Measurements from ENCODE around the gene WDFY1. TPM values are rescaled to one million over a fixed set of nuclear protein-coding genes. Genes with fewer than 3 reads are reported as not detected.

WDFY1 gene
- total and polyA plus RNA-seq, 9 of the 15 experiments (the other 6 are each of a cell fraction or from before 2014, with no cell fraction given) = 5.4 to 27.6 (median 17.5) TPM

GRCh38 chr2:223865907-223866508 lies 79.1 kb downstream of the WDFY1 start:
- Histone ChIP-seq H3K9me3 (replicated peaks; ENCODE audit: control insufficient read depth, insufficient read depth, low read depth, low read length) (no peaks in the 10 kb centered on the region), H3K36me3 (ENCODE audit: control insufficient read depth, insufficient read depth, low read length) (no peaks in the 10 kb centered on the region), H4K20me1 (replicated peaks; ENCODE audit: control insufficient read depth, insufficient read depth, low read length) (no peaks in the 10 kb centered on the region), H3K9me1 (ENCODE audit: control insufficient read depth, insufficient read depth, low read length) (no peaks in the 10 kb centered on the region), H3K4me3 (no peak overlapping the region), H3K27ac (ENCODE audit: extremely low read depth, low read depth, low read length) (no peak overlapping the region), H2AFZ (ENCODE audit: low read depth, low read length) (no peak overlapping the region), H3K27me3 (ENCODE audit: control insufficient read depth in 2 of 2, insufficient read depth in 2 of 2, low read length in 2 of 2) (no peaks in the 10 kb centered on the region), H3K4me1 (replicated peaks in 1 of 2; ENCODE audit: control insufficient read depth in 2 of 2, insufficient read depth in 2 of 2, low read length in 2 of 2) (no peaks in the 10 kb centered on the region), H3K79me2 (ENCODE audit: control insufficient read depth, insufficient read depth, low read length) (no peaks in the 10 kb centered on the region), H3K4me2 (ENCODE audit: insufficient read depth, low read length) (no peak overlapping the region), H3K9ac (ENCODE audit: insufficient read depth in 1 of 2, low read depth in 2 of 2, low read length in 2 of 2) (no peak overlapping the region)
- no TSS peak for BruUV-seq (replicated peaks)
- in situ Hi-C loops (cut with MboI) = no loop called here
- ChIA-PET CTCF (ENCODE audit: low intra/inter-chr PET ratio) (no interaction called here), POLR2A (interaction anchor here (0.6 kb wide), 1 partner anchor 205 kb away, joined by 3 read pairs; no protein-coding TSS in a partner anchor)
- DNase-seq (ENCODE audit: extremely low read depth in 1 of 4, low spot score in 3 of 4) (no peak), ATAC-seq (no peak), FAIRE-seq (no peak)
- intact Hi-C loops (cut with micrococcal nuclease) = no loop called here
- 11% methylated on average over 2 of the region's 2 CpGs for WGBS (ENCODE audit: insufficient coverage, low coverage, missing lambda C conversion rate)
- TF ChIP-seq TARDBP (IDR thresholded peaks at IDR 0.05) (no peak), ZBTB8A (IDR thresholded peaks at IDR 0.05; ENCODE audit: partially characterized antibody) (no peak), PPARD (CRISPR knock-in tag; IDR thresholded peaks at IDR 0.05) (no peak), GATAD2B (IDR thresholded peaks at IDR 0.05; ENCODE audit: borderline replicate concordance) (no peak), ZBTB26 (CRISPR knock-in tag; IDR thresholded peaks at IDR 0.05) (no peak), SNAPC5 (CRISPR knock-in tag; IDR thresholded peaks at IDR 0.05) (no peak), FOXK2 (conservative IDR thresholded peaks at IDR 0.05 in 1 of 2, IDR thresholded peaks at IDR 0.05 in 1 of 2; ENCODE audit: low read depth in 2 of 2) (no peak), ZBTB5 (IDR thresholded peaks at IDR 0.05) (no peak), ZNF699 (CRISPR knock-in tag; IDR thresholded peaks at IDR 0.05; ENCODE audit: insufficient replicate concordance) (no peak), FOXJ2 (tag; IDR thresholded peaks at IDR 0.05) (no peak), ZNF316 (IDR thresholded peaks at IDR 0.05) (no peak), ZNF274 (IDR thresholded peaks at IDR 0.05; ENCODE audit: borderline replicate concordance, low read depth, low read length) (no peak), BCL6 (CRISPR knock-in tag; IDR thresholded peaks at IDR 0.05) (no peak), CSDE1 (IDR thresholded peaks at IDR 0.05) (no peak), PRPF4 (IDR thresholded peaks at IDR 0.05; ENCODE audit: insufficient read depth, low read depth, low read length, poor library complexity, severe bottlenecking) (no peak)

All from K562 (cell line).